Measurements from ENCODE around the gene IP6K3. TPM values are rescaled to one million over a fixed set of nuclear protein-coding genes. Genes with fewer than 3 reads are reported as not detected.

The IP6K3 gene
- total RNA-seq, 1 donor from 2014 or later = not detected

DNA sequence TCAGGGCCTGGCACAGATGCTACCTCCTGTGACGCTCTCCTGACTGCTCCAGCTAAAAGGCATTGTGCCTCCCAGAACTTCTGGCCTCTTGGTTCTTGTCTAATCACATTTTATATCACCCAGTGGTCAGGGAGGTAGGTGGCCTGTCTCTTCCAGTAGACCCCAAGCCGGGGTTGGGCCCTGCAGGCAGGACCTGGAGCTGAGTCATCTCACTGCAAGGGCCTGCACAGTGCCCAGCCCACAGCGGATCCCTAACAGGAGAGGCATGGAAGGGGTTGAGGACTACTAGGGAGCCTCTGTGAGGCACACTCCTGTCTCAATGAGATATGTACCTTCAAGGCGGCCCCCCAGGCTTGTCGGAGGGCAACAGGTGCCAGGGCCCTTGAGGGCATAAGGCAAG is 35.9 kb upstream of the IP6K3 start:
- Histone ChIP-seq H3K27me3 (no peaks in the 10 kb centered on the region), H3K4me1 (peaks cover 11 to 32% of the 10 kb centered on the region in 2 donors), H3K27ac (no peak overlapping the region), H3K4me3 (no peak overlapping the region), H3K9me3 (no peaks in the 10 kb centered on the region), H3K36me3 (peaks cover 68 to 78% of the 10 kb centered on the region in 2 donors)
- TF ChIP-seq, protein P1, sequence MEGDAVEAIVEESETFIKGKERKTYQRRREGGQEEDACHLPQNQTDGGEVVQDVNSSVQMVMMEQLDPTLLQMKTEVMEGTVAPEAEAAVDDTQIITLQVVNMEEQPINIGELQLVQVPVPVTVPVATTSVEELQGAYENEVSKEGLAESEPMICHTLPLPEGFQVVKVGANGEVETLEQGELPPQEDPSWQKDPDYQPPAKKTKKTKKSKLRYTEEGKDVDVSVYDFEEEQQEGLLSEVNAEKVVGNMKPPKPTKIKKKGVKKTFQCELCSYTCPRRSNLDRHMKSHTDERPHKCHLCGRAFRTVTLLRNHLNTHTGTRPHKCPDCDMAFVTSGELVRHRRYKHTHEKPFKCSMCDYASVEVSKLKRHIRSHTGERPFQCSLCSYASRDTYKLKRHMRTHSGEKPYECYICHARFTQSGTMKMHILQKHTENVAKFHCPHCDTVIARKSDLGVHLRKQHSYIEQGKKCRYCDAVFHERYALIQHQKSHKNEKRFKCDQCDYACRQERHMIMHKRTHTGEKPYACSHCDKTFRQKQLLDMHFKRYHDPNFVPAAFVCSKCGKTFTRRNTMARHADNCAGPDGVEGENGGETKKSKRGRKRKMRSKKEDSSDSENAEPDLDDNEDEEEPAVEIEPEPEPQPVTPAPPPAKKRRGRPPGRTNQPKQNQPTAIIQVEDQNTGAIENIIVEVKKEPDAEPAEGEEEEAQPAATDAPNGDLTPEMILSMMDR (IDR thresholded peaks at IDR 0.05) = no peak
- intact Hi-C loops (cut with DNase I) = no loop called here
- no peak for DNase-seq (ENCODE audit: low spot score in 2 of 2)

DNA sequence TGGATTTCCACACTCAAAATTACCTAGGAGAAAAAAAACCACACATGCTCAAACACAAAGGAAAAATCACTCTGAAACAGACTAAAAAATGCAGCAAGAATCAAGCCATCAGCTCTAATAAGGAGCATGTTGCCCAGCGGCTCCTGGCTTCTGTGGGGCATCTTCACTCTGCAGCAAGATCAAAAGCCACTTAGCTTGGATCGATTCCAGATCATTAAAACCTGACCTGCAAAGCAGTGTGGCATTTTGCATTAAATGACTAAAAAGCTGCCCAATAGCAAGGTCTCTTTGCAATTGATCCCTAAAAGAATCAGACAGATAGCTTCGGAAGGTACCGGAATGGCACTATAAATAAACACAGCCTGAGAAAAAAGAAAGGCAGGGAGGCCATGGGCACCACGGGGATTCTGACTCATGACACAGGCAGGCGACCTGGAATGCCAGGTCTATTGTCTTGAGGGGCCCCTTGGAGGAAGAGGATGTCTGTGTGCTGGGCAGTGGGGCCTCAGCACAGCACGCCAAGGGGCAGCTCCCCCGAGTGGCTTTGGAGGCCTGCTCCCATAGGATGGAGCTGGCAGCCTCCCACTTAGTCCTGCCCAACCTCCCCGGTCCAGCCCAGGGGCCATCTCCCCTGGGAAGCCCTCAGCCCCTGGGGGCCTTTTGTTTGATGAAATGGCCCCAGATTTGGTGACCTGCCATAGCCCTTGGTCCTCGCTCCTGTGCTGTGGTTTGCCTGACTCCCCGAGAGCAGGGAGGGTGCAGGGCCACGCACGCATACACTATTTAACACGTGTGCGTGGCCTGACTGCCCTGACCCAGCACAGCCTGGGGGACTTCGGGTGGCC is 34.6 kb upstream of the IP6K3 start:
- peaks cover 80 to 88% of the 10 kb centered on the region in 2 donors for H3K36me3 ChIP-seq
- H3K4me1 ChIP-seq = peaks cover 0 to 20% of the 10 kb centered on the region in 2 donors
- DNase-seq (ENCODE audit: low spot score in 2 of 2) = no peak
- intact Hi-C loops (cut with DNase I) = no loop called here
- no peak overlapping the region for H3K4me3 ChIP-seq
- TF ChIP-seq, protein P1 (IDR thresholded peaks at IDR 0.05) = no peak
- H3K27me3 ChIP-seq = no peaks in the 10 kb centered on the region
- no peak overlapping the region for H3K27ac ChIP-seq
- no peaks in the 10 kb centered on the region for H3K9me3 ChIP-seq

DNA sequence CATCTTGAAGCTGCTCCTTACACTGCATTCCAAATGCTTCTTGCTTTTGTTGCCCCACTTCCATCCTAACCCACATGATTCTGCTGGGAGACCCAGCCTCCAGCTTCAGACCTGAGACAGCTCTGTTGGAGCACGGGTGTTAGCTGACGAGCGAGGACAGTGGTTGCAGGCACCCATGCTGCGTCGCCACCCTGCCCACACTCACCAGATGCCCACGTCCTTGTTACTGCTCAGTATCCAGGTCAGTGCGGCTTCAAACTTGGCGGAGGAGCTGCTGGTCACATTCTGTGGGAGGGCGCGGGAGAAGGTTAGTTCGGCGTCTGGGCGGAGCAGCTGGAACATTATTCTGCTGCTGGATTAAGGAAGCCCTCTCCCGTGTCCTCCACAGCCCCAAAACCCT is 33.2 kb upstream of the IP6K3 start:
- Histone ChIP-seq H3K27ac (no peak overlapping the region), H3K4me1 (peaks cover 0 to 7% of the 10 kb centered on the region in 2 donors), H3K9me3 (no peaks in the 10 kb centered on the region), H3K36me3 (peaks cover 91 to 100% of the 10 kb centered on the region in 2 donors), H3K27me3 (no peaks in the 10 kb centered on the region), H3K4me3 (no peak overlapping the region)
- no peak for DNase-seq (ENCODE audit: low spot score in 2 of 2)
- intact Hi-C loops (cut with DNase I) = no loop called here
- TF ChIP-seq, protein P1 (IDR thresholded peaks at IDR 0.05) = no peak

DNA sequence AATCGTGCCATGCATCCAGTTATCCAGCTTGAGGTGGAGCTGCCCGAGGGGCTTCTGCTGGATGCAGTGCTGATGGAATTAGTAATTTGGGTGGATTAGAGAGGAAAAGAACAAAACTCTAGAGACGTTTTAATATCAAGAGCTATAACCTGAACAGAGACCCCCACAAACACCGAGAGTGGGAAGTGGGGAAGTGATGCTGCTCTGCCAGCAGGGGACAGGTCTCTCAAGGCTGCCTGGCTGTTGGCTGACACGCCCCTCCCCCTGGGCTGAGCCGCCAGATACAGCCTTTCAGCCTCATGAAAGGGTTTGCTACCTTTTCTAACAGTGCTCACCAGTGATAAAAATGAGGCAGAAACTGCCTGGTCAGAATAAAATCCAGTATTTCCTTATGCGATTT is 32.6 kb upstream of the IP6K3 start:
- H3K9me3 ChIP-seq = no peaks in the 10 kb centered on the region
- peaks cover 0 to 7% of the 10 kb centered on the region in 2 donors for H3K4me1 ChIP-seq
- peaks cover 89 to 99% of the 10 kb centered on the region in 2 donors for H3K36me3 ChIP-seq
- intact Hi-C loops (cut with DNase I) = no loop called here
- H3K4me3 ChIP-seq = no peak overlapping the region
- H3K27ac ChIP-seq = no peak overlapping the region
- TF ChIP-seq, protein P1 (IDR thresholded peaks at IDR 0.05) = no peak
- DNase-seq (ENCODE audit: low spot score in 2 of 2) = no peak
- H3K27me3 ChIP-seq = no peaks in the 10 kb centered on the region

DNA sequence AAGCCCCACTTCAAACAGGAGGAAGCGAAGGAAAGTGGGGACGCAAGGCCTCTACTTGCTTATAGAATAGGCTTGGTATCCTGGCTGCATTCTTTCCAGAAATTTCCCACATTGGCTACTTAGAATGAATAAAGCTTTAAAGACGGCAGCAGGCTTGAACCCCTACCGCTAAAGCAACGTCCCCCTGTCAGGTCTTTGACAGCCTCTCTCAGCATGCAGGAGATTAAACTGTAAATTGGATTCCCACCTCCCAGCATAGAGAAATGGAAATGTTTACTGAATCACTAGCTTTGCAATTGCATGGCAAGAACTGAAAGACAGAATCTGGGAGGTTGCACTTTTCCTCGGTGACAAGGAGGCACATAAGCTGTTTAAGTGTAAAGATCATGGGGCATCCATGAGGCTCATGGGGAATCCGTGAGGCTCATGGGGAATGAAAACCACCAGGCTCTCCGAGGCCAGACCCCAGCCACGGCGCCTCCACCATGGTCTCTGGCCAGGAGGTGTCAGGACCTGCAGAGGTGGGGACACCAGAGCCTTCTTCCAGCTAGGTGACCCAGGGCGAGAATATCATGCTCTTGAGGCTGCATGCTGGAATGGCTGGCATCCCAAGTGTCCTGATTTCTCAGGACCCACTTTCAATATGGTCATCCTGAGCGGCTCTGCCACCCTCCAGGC is 31.9 kb upstream of the IP6K3 start:
- peaks cover 86 to 99% of the 10 kb centered on the region in 2 donors for H3K36me3 ChIP-seq
- intact Hi-C loops (cut with DNase I) = no loop called here

More for the DNA sequence above, 31.9 kb upstream of the IP6K3 start:
- Histone ChIP-seq H3K27ac (no peak overlapping the region), H3K4me3 (no peak overlapping the region), H3K9me3 (no peaks in the 10 kb centered on the region), H3K4me1 (peaks cover 0 to 7% of the 10 kb centered on the region in 2 donors), H3K27me3 (no peaks in the 10 kb centered on the region)
- TF ChIP-seq, protein P1 (IDR thresholded peaks at IDR 0.05) = no peak
- DNase-seq (ENCODE audit: low spot score in 2 of 2) = no peak
